ENCODE measurements around the gene MED12L.

MED12L gene

DNA sequence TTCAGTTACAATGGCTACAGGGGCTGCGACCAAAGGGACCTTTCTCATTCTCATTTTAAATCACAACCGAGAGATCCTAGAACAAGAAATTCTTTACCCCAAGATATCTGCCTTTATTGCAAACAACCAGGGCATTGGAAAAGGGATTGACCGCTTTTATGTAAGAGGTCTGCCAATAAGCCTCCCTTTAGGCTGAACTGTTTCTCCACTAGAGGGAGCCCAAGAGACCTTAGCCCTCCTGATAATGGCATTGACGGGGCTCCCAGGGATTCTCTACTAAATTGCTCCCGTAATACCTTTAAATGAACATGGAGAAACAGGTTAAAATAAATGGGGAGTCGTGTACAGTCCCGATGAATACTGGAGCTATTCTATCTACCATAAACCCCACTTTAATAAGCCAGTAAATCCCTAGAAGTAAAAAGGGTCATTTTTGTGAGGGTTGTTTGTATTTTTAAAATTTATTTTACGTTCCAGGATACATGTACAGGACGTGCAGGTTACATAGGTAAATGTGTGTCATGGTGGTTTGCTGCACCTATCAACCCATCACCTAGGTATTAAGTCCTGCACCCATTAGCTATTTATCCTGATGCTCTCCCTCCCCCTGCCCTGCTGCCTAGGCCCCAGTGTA, 382.9 kb downstream of the MED12L start:
- H3K4me3 ChIP-seq (ENCODE audit: low read depth, low read length), result no peak overlapping the region
- DNase-seq (ENCODE audit: low read depth), result peak; percentile 72
- TF ChIP-seq MAX (IDR thresholded peaks at IDR 0.05; ENCODE audit: low read depth, low read length), result no peak
- TF ChIP-seq, protein P1, sequence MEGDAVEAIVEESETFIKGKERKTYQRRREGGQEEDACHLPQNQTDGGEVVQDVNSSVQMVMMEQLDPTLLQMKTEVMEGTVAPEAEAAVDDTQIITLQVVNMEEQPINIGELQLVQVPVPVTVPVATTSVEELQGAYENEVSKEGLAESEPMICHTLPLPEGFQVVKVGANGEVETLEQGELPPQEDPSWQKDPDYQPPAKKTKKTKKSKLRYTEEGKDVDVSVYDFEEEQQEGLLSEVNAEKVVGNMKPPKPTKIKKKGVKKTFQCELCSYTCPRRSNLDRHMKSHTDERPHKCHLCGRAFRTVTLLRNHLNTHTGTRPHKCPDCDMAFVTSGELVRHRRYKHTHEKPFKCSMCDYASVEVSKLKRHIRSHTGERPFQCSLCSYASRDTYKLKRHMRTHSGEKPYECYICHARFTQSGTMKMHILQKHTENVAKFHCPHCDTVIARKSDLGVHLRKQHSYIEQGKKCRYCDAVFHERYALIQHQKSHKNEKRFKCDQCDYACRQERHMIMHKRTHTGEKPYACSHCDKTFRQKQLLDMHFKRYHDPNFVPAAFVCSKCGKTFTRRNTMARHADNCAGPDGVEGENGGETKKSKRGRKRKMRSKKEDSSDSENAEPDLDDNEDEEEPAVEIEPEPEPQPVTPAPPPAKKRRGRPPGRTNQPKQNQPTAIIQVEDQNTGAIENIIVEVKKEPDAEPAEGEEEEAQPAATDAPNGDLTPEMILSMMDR (IDR thresholded peaks at IDR 0.05; ENCODE audit: low read depth, low read length), result peak; percentile 85

DNA sequence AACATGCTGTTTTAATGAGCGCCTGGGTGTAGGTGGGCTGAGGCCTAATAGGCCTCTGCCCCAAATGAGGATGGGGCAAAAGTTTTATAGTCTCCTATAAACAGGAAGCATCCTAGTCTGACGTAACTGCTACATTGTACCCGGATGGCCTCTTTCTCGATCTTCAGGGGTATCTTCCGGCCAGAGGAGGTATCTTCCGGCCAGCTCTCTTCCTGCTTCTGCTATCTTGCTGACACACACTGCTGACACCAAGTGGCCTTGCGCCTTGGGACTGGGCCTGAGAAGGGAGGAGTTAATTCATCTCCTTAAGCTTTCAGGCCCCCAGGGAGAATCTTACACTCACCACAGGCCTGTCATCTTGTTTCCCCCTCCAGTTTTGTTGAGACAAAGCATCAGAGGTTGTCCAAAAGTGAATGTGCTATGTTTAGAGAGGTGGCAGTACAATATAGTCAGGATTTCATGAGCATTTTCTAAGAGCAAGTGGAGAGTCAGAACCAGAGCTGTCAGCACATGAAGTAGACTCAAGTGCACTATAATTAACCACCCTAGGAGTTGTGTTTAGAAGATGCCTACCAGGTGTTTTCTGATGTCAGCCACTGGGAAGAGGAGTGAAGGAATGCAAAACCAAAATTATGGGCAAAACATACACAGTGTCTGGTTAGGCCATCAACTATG, 391.0 kb downstream of the MED12L start:
- no peak overlapping the region for H3K4me3 ChIP-seq (ENCODE audit: low read depth, low read length)
- no peak for TF ChIP-seq MAX (IDR thresholded peaks at IDR 0.05; ENCODE audit: low read depth, low read length)
- TF ChIP-seq, protein P1 (IDR thresholded peaks at IDR 0.05; ENCODE audit: low read depth, low read length), result no peak
- no peak for TF ChIP-seq POLR2A (IDR thresholded peaks at IDR 0.05; ENCODE audit: extremely low read depth, insufficient read length)
- no peak for TF ChIP-seq MYC (IDR thresholded peaks at IDR 0.05; ENCODE audit: low read depth, low read length)

GRCh38 chr3:151477591-151478334, 392.3 kb downstream of the MED12L start:
- no peak overlapping the region for H3K4me3 ChIP-seq (ENCODE audit: low read depth, low read length)
- TF ChIP-seq MAX (IDR thresholded peaks at IDR 0.05; ENCODE audit: low read depth, low read length) (no peak), POLR2A (IDR thresholded peaks at IDR 0.05; ENCODE audit: extremely low read depth, insufficient read length) (no peak), MYC (IDR thresholded peaks at IDR 0.05; ENCODE audit: low read depth, low read length) (no peak)
- TF ChIP-seq, protein P1 (IDR thresholded peaks at IDR 0.05; ENCODE audit: low read depth, low read length), result no peak
- DNase-seq (ENCODE audit: low read depth), result no peak

More for the DNA sequence above, 391.0 kb downstream of the MED12L start:
- DNase-seq (ENCODE audit: low read depth), result peak; percentile 68

DNA sequence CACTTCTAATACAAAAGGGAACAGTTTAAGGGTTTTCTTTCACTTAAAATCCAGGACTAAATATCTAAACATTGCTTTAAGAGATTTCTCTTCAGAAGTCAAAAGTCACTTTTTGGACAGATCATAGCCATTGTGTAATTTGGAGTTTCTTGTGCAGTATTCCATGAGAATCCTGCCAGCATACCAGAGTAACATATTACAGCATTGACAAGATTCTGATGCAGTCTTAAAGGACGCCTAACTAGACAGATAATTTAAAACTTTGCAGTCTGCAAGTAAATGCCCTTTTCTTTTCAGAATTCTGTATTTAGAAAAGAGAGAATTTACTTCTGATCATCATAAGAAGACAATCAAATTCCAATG, 392.9 kb downstream of the MED12L start:
- no peak for DNase-seq (ENCODE audit: low read depth)
- TF ChIP-seq MYC (IDR thresholded peaks at IDR 0.05; ENCODE audit: low read depth, low read length) (no peak), POLR2A (IDR thresholded peaks at IDR 0.05; ENCODE audit: extremely low read depth, insufficient read length) (no peak), MAX (IDR thresholded peaks at IDR 0.05; ENCODE audit: low read depth, low read length) (no peak)
- TF ChIP-seq, protein P1 (IDR thresholded peaks at IDR 0.05; ENCODE audit: low read depth, low read length), result no peak
- H3K4me3 ChIP-seq (ENCODE audit: low read depth, low read length), result no peak overlapping the region

DNA sequence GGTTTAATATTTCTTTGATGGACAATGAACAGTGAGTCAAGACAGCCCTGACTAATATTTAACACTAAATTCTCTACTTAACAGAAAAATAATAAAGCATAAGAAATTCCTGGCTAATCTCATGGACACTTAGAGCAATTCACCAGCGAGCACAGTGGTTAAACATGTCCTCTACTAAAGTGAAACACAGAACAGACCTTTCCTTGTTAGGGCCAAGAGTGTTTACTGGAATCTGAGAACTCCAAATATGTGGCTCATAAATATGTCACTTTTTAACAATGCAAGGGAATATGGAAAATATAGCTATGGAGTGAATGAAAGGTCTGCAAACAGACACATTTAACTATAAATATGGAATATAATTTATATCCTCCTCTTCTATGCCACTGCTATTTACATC, 394.0 kb downstream of the MED12L start:
- no peak overlapping the region for H3K4me3 ChIP-seq (ENCODE audit: low read depth, low read length)
- DNase-seq (ENCODE audit: low read depth), result no peak
- TF ChIP-seq, protein P1 (IDR thresholded peaks at IDR 0.05; ENCODE audit: low read depth, low read length), result no peak
- no peak for TF ChIP-seq MAX (IDR thresholded peaks at IDR 0.05; ENCODE audit: low read depth, low read length)
- no peak for TF ChIP-seq MYC (IDR thresholded peaks at IDR 0.05; ENCODE audit: low read depth, low read length)
- TF ChIP-seq POLR2A (IDR thresholded peaks at IDR 0.05; ENCODE audit: extremely low read depth, insufficient read length), result no peak

All from NB4 (cell line).